OCI-LY1 (cell line): ENCODE results near the gene MAP4K3.

Experiments used
- EZH2 ChIP-seq: fragments of 200-600 bp; sonication (generic), shearing (Covaris generic); IDR thresholded peaks from 2 replicates; pipeline ENCODE4 v1.8.0; 2017; ENCODE audit warnings: borderline replicate concordance, mixed run types, mild to moderate bottlenecking, antibody characterized with exemption, low read length, moderate library complexity, mixed read lengths
- TF ChIP-seq, protein P1 (sequence below): fragments of 200-600 bp; sonication (generic), shearing (Covaris generic); IDR thresholded peaks from 2 replicates; pipeline ENCODE4 v1.5.1; 2017; ENCODE audit warnings: mild to moderate bottlenecking, antibody characterized with exemption, low read length, moderate library complexity, mixed read lengths

DNA sequence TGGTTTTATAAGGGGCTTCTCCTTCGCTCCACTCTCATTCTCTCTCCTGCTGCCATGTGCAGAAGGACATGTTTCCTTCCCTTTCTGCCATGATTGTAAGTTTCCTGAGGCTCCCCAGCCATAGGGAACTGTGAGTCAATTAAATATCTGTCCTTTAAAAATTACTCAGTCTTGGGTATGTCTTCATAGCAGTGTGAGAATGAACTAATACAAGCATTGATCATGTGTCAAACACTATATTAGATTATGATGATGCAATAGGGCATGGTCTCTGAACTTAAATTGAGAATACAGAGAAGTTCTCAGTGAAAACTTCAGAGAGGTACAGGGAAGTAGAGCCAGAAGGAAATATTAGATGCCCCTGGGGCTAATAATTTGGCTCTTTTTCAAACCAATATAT is 5.9 kb upstream of the MAP4K3 start:
- TF ChIP-seq, protein P1, sequence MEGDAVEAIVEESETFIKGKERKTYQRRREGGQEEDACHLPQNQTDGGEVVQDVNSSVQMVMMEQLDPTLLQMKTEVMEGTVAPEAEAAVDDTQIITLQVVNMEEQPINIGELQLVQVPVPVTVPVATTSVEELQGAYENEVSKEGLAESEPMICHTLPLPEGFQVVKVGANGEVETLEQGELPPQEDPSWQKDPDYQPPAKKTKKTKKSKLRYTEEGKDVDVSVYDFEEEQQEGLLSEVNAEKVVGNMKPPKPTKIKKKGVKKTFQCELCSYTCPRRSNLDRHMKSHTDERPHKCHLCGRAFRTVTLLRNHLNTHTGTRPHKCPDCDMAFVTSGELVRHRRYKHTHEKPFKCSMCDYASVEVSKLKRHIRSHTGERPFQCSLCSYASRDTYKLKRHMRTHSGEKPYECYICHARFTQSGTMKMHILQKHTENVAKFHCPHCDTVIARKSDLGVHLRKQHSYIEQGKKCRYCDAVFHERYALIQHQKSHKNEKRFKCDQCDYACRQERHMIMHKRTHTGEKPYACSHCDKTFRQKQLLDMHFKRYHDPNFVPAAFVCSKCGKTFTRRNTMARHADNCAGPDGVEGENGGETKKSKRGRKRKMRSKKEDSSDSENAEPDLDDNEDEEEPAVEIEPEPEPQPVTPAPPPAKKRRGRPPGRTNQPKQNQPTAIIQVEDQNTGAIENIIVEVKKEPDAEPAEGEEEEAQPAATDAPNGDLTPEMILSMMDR: no peak
- TF ChIP-seq EZH2: no peak
